NB4 (cell line): ENCODE measurements around the gene CNTNAP2.

Experiments
- POLR2A ChIP-seq: IDR thresholded peaks from 2 replicates; pipeline ENCODE4 v1.6.1; 2011; ENCODE audit warnings: mild to moderate bottlenecking; ENCODE audit not compliant: insufficient read length; ENCODE audit errors: extremely low read depth
- TF ChIP-seq, protein P1 (sequence below): IDR thresholded peaks from one replicate; pipeline ENCODE4 v1.5.1; 2012; ENCODE audit warnings: low read depth, low read length
- TF ChIP-seq, protein P2 (sequence below): IDR thresholded peaks from 2 replicates; pipeline ENCODE4 v1.6.1; 2011; ENCODE audit warnings: low read depth, low read length

DNA sequence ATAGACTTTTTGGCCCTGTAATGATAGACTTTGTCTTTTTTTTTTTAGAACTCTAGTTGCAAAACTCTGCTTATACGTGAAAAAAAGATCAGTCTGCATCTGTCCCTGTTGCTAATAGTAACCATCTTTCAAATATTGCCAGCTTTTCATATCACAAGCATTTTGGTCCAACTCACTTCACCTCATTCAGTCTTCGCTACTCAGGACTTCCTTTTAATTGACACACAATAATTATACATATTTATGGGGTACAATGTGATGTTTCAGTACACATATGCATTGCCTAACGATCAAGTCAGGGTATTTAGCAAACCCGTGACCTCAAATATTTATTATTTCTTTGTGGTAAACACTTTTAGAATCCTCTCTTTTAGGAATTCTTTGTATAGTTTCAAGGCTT is 1606.9 kb downstream of the CNTNAP2 start:
- TF ChIP-seq, protein P1, sequence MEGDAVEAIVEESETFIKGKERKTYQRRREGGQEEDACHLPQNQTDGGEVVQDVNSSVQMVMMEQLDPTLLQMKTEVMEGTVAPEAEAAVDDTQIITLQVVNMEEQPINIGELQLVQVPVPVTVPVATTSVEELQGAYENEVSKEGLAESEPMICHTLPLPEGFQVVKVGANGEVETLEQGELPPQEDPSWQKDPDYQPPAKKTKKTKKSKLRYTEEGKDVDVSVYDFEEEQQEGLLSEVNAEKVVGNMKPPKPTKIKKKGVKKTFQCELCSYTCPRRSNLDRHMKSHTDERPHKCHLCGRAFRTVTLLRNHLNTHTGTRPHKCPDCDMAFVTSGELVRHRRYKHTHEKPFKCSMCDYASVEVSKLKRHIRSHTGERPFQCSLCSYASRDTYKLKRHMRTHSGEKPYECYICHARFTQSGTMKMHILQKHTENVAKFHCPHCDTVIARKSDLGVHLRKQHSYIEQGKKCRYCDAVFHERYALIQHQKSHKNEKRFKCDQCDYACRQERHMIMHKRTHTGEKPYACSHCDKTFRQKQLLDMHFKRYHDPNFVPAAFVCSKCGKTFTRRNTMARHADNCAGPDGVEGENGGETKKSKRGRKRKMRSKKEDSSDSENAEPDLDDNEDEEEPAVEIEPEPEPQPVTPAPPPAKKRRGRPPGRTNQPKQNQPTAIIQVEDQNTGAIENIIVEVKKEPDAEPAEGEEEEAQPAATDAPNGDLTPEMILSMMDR: no peak
- TF ChIP-seq, protein P2, sequence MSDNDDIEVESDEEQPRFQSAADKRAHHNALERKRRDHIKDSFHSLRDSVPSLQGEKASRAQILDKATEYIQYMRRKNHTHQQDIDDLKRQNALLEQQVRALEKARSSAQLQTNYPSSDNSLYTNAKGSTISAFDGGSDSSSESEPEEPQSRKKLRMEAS: no peak
- TF ChIP-seq POLR2A: no peak
